ENCODE measurements around the gene TBC1D1. TPM values are rescaled to one million over a fixed set of nuclear protein-coding genes. Genes with fewer than 3 reads are reported as not detected.

TBC1D1 gene
- total and polyA plus RNA-seq, 2 experiments from 2014 or later, result 53.9 to 151 TPM

- no peaks in the 10 kb centered on the region for H3K9me2 ChIP-seq (ENCODE audit: insufficient read depth)
- no peaks in the 10 kb centered on the region for H3F3A ChIP-seq (replicated peaks; ENCODE audit: low read depth)
- H3K27me3 Mint-ChIP-seq (ENCODE audit: insufficient read depth, low read depth, poor library complexity), result peaks cover 8% of the 10 kb centered on the region
- peaks cover 23% of the 10 kb centered on the region for H3K36me3 Mint-ChIP-seq (ENCODE audit: low read depth)
- H3K4me1 Mint-ChIP-seq, result peaks cover 41% of the 10 kb centered on the region
- no peaks in the 10 kb centered on the region; the same call in 1 of the 2 replicates for H3K36me3 ChIP-seq (ENCODE audit: insufficient read depth)
- no peaks in the 10 kb centered on the region for H3K79me2 ChIP-seq (replicated peaks; ENCODE audit: insufficient read depth)
- TF ChIP-seq EZH2 (IDR thresholded peaks at IDR 0.05; ENCODE audit: low read depth, unreplicated experiment) (no peak), ZNF114 (CRISPR knock-in tag; IDR thresholded peaks at IDR 0.05) (no peak), EZH2phosphoT487 (IDR thresholded peaks at IDR 0.05; ENCODE audit: unreplicated experiment) (no peak), CREB1 (CRISPR knock-in tag; IDR thresholded peaks at IDR 0.05; ENCODE audit: low read depth) (no peak), REST (IDR thresholded peaks at IDR 0.05; ENCODE audit: unreplicated experiment) (no peak), NANOG (IDR thresholded peaks at IDR 0.05; ENCODE audit: borderline replicate concordance) (no peak), ZNF331 (CRISPR knock-in tag; IDR thresholded peaks at IDR 0.05; ENCODE audit: low read depth) (no peak), CTCF (conservative IDR thresholded peaks at IDR 0.05; ENCODE audit: low read depth in 2 of 2) (no peak), POLR2AphosphoS5 (IDR thresholded peaks at IDR 0.05; ENCODE audit: low read depth) (no peak), ZNF462 (CRISPR knock-in tag; IDR thresholded peaks at IDR 0.05) (no peak), ETS1 (IDR thresholded peaks at IDR 0.05) (no peak), STAT1 (IDR thresholded peaks at IDR 0.05; ENCODE audit: unreplicated experiment) (no peak), JUNB (IDR thresholded peaks at IDR 0.05; ENCODE audit: unreplicated experiment) (no peak)
- H3K27me3 ChIP-seq (ENCODE audit: insufficient read depth), result no peaks in the 10 kb centered on the region
- H3K4me3 ChIP-seq, result no peak overlapping the region
- no peak overlapping the region for H3K4me3 Mint-ChIP-seq
- H2AFZ ChIP-seq, result no peak overlapping the region
- no peak overlapping the region for H3K4me2 ChIP-seq
- H3K4me1 ChIP-seq (ENCODE audit: insufficient read depth), result peaks cover 29% of the 10 kb centered on the region
- no peak overlapping the region for H3K27ac Mint-ChIP-seq
- DNase-seq (ENCODE audit: low spot score) (no peak), ATAC-seq (no peak)
- H3K27ac ChIP-seq (ENCODE audit: low read depth), result no peak overlapping the region
- no peaks in the 10 kb centered on the region for H3K9me3 Mint-ChIP-seq
- no peaks in the 10 kb centered on the region for H4K20me1 ChIP-seq (replicated peaks; ENCODE audit: insufficient read depth)
Measured at GRCh38 chr4:38119668-38120385, 228.9 kb downstream of the TBC1D1 start.

Data from GM23338 (cell line).